Coronary artery (tissue), 2 donors: ENCODE data around the gene ZNF680.
"Not testable (repeated sequence)": the region's sequence is repeated elsewhere in the genome, so short reads cannot be mapped to it uniquely, and the experiment has no call there.

Source experiments
- DNase-seq: peaks from one replicate; pipeline ENCODE4 v3.0.0-alpha.2; 2017; ENCODE audit warnings: low spot score
- H3K27ac ChIP-seq, 2 donors: fragments of 200-600 bp; sonication (generic); one replicate each; pipeline ENCODE4 v1.5.1; 2016 to 2019
- H3K4me3 ChIP-seq: fragments of 200-600 bp; sonication (generic); 2 replicates; pipeline ENCODE4 v1.5.1; 2016; ENCODE audit warnings: mild to moderate bottlenecking, moderate library complexity
- CTCF ChIP-seq: fragments of 200-600 bp; sonication (generic); IDR thresholded peaks from one replicate; pipeline ENCODE4 v1.5.1; 2019; ENCODE audit warnings: antibody characterized with exemption

ZNF680 gene

GRCh38 chr7:64562256-64562625 lies 630 bp downstream of the ZNF680 start:
- peak overlapping the region; percentile 85 for H3K4me3 ChIP-seq
- no peak for DNase-seq
- TF ChIP-seq CTCF, result no peak
- H3K27ac ChIP-seq, result peak overlapping the region; percentile 92

- Histone ChIP-seq H3K27ac (peak overlapping the region; percentile 76 to 82), H3K4me3 (peak overlapping the region; percentile 52)
- TF ChIP-seq CTCF, result no peak
- no peak for DNase-seq
Observed at GRCh38 chr7:64559206-64559605, 3.7 kb downstream of the ZNF680 start.

GRCh38 chr7:64558781-64559180 lies 4.1 kb downstream of the ZNF680 start:
- H3K4me3 ChIP-seq, result peak overlapping the region; percentile 52
- peak overlapping the region; percentile 76 to 82 for H3K27ac ChIP-seq
- TF ChIP-seq CTCF, result no peak
- DNase-seq, result no peak

- DNase-seq, result no peak
- H3K4me3 ChIP-seq, result no peak overlapping the region
- TF ChIP-seq CTCF, result no peak
- peak overlapping the region; percentile 76 to 82 for H3K27ac ChIP-seq
Observed at GRCh38 chr7:64558323-64558705, 4.6 kb downstream of the ZNF680 start.

GRCh38 chr7:64557601-64558322 lies 5.1 kb downstream of the ZNF680 start:
- no peak for TF ChIP-seq CTCF
- Histone ChIP-seq H3K27ac (peak overlapping the region; percentile 76 to 82), H3K4me3 (no peak overlapping the region)
- no peak for DNase-seq

- no peak for TF ChIP-seq CTCF
- DNase-seq, result no peak
- Histone ChIP-seq H3K27ac (no peak overlapping the region), H3K4me3 (no peak overlapping the region)
Observed at GRCh38 chr7:64555046-64555445, 7.8 kb downstream of the ZNF680 start.

- H3K4me3 ChIP-seq, DNase-seq: not testable (repeated sequence)
- peak overlapping the region in 1 of 2 donors; percentile 45 for H3K27ac ChIP-seq
Observed at GRCh38 chr7:64554188-64554587, 8.7 kb downstream of the ZNF680 start.
